Motor neuron (in vitro differentiated cells): Measurements from ENCODE around the gene NBR1. TPM values are rescaled to one million over a fixed set of nuclear protein-coding genes. Genes with fewer than 3 reads are reported as not detected.
"Not testable (repeated sequence)": the region's sequence is repeated elsewhere in the genome, so short reads cannot be mapped to it uniquely, and the experiment has no call there.

ENCODE experiments used
- ATAC-seq, 8 experiments: fragments of 200-7000 bp; cut with Tn5 transposase; replicated peaks in 6 of 8; 2 replicates each; pipeline ENCODE4 v1.8.0; 2021; ENCODE audit warnings: mild to moderate bottlenecking in 8 of 8, moderate library complexity in 8 of 8
- H3K27ac ChIP-seq, 2 donors: fragments of 250-450 bp; sonication (Bioruptor Pico); 2 replicates each; pipeline ENCODE4 v1.9.0; 2021; ENCODE audit warnings: antibody characterized with exemption in 2 of 2, mild to moderate bottlenecking in 2 of 2, moderate library complexity in 1 of 2
- H3K4me1 ChIP-seq, 2 donors: fragments of 250-450 bp; sonication (Bioruptor Pico); replicated peaks in 1 of 2; 2 replicates each; pipeline ENCODE4 v1.6.1; 2021; ENCODE audit warnings: antibody characterized with exemption in 2 of 2, mild to moderate bottlenecking in 2 of 2, moderate library complexity in 1 of 2
- H3K4me3 ChIP-seq, 5 donors: fragments of 250-450 bp; sonication (Bioruptor Pico); 2 replicates each; pipeline ENCODE4 v1.9.0; 2021; ENCODE audit warnings: antibody characterized with exemption in 5 of 5, mild to moderate bottlenecking in 5 of 5, moderate library complexity in 4 of 5
- WGBS, 10 experiments: fragments of 450-650 bp; shearing (Covaris generic); methylation state at CpG; one replicate each; pipeline ENCODE4 v1.0.0; 2022; 5-methylcytosine and 5-hydroxymethylcytosine counted together
- in situ Hi-C, 9 experiments: fragments of 400-800 bp; cut with MboI; loops; one replicate each; pipeline ENCODE4 v1.15.0; 2021; ENCODE audit warnings: low sequenced_read_pairs in 9 of 9, low pct_unique_long_range_greater_than_20kb in 2 of 9; ENCODE audit not compliant: unreplicated experiment in 9 of 9
- total RNA-seq, 8 experiments: library from RNA; unstranded; fragments of 300-600 nt; gene quantifications; 2 replicates each; pipeline versions ENCODE4 v1.2.3 to v1.2.4, GENCODE V29; 2022

The NBR1 gene
- total RNA-seq, 8 experiments from 2014 or later, result 49.7 to 135 (median 72.0) TPM

DNA sequence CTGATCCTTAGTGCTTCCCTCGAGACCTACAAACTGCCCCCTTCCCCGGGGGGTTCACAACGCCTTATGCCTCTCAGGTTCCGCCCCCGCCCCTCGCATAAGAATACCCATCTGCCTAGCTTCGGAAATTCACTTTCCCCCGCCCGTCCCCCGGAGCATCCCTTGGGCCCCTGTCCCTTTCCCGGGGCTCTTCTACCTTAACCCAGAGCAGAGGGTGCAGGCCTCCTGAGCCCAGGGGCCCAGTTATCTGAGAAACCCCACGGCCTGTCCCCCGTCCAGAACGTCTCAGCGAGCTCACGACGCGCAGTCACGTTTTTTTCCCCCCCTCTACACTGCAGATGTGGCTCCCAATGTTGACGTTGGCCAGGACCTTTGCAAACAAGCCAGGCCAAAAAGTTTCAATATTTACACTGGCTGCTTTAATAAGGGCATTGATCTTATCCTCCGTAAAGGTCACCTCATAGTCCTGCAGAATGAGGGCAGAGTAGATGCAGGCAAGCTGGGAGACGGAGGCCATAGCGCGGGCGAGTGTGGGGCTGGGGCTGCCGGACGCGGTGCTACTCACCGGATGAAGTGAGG lies 1.4 kb upstream of the NBR1 start:
- H3K4me3 ChIP-seq, result peak overlapping the region; percentile 64 to 75 (median 71)
- WGBS, 10 experiments, result 0 to 4% (median 0%) methylated on average over 1 to 11 of the region's 29 CpGs; no CpG with 5 or more reads in 4 of the 10 experiments
- in situ Hi-C loops, result no loop called here
- ATAC-seq, result peak; percentile 9 to 44 (median 34)
- peak overlapping the region; percentile 75 to 89 for H3K27ac ChIP-seq
- H3K4me1 ChIP-seq, result peaks cover 3 to 22% of the 10 kb centered on the region in 2 donors

DNA sequence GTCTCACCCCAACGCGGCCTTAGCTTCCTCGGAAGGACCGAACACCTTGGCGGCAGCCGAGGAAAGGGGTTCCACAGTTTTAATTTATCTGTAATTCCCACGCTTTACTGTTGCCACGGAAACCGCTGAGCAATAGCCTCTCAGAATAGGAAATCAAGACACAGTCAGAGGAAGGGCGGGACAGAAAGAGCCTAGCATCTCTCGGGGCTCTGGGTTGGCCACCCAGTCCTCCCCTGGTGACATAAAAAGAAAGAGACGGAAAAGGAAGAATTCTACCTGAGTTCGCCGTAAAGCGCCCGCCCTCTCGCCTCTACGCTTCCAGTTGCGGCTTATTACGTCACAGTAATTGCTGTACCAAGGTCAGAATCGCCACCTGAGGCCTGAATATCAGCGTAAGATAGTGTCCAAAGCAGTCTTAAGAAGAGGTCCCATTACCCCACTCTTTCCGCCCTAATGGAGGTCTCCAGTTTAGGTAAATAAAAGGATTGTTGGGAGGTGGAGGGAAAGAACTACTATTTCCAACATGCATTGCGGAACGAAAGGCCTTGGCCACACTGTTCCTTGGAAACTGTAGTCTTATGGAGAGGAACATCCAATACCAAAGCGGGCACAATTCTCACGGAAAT lies 761 bp upstream of the NBR1 start:
- in situ Hi-C loops, result no loop called here
- 0 to 4% (median 0%) methylated on average over 4 to 19 of the region's 27 CpGs; no CpG with 5 or more reads in 1 of the 10 experiments for WGBS, 10 experiments

DNA sequence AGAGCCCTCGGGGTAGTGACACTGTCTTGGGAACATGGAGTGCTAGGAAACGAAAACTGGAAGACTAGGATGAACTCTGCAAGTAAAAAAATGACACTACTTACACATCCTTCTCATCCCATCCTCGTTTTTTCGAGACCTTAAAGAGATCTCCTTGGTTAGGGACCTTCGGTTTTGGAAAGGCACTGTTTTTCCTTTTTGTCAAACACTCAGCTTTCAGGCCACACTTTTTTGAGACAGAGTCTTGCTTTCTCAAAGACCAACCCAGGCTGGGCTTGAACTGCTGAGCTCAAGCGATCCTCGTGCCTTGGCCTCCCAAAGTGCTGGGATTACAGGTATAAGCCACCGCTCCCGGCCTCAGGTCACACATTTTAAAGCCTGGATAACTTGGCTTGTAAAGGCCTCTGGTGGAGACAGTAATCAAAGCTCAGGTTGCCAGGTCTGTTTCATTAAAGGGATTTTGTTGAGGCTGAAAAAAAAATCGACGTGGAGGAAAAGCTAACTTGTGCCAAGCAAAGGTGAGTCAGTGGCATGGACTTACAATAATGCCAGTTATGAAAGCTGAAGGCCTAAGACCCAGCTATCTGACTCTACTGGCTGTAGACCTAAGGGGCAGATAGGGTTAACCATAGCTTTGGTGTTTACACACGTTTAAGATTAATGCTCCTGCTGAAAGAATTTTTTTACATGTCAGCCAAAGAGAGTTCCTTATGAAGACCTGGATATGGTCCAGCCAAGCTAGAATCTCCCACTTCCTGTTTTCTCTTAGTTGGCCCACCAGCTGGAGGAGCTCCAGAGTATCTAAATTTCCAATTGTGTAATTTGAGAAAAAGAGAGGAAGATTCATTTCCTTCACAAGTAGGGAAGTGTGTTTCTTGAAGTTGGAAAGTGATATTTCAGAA lies 823 bp downstream of the NBR1 start:
- in situ Hi-C loops, result no loop called here
- Histone ChIP-seq H3K4me3 (peak overlapping the region; percentile 64 to 75 (median 71)), H3K27ac (peak overlapping the region; percentile 89 to 93), H3K4me1 (peaks cover 3 to 22% of the 10 kb centered on the region in 2 donors)
- ATAC-seq, result no peak
- 0 to 56% (median 13%) methylated on average over 3 to 10 of the region's 12 CpGs; no CpG with 5 or more reads in 2 of the 10 experiments for WGBS, 10 experiments

More for the DNA sequence above, 761 bp upstream of the NBR1 start:
- Histone ChIP-seq H3K4me1 (peaks cover 3 to 22% of the 10 kb centered on the region in 2 donors), H3K4me3 (peak overlapping the region; percentile 64 to 75 (median 71)), H3K27ac (peak overlapping the region; percentile 89 to 93)
- ATAC-seq, result peak; percentile 72 to 84 (median 80)

DNA sequence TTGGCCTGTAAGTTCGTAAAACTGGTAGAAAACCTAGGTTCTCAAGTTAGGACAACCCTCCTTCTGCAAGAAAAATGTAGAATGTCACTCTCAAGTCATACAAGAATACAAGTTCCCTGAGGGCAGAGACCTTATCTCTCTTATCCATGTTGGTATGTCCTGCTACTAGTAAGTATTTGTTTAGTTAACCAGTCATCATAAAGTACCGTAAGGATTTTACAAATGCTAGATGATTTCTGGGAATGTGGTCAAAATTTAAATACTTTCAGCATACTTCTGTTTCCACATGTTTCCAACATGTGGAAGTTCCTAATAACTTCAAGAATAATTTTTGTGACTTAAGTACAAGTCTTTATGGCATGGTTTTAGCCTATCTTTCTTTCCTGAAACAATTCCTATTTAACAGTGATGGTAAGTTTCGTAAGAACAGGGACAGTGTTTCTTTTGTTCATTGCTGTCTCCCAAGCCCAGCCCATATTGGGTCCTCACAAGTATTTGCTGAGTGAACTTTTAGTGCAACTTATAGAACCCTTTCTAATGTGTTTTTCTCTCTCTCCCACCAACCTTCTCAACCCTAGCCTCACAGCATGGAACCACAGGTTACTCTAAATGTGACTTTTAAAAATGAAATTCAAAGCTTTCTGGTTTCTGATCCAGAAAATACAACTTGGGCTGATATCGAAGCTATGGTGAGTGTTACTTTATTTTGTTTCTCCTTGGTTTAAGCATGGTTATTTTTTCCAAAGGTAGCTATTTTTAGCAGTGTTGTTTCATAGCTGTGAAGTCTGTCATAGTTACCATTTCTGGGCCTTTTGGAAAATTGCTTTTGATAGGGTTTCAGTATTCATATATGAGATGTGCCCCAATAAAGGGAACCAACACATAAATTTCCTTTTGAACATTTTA lies 4.5 kb downstream of the NBR1 start:
- Histone ChIP-seq H3K4me1 (peaks cover 3 to 11% of the 10 kb centered on the region in 2 donors), H3K27ac (no peak overlapping the region), H3K4me3 (no peak overlapping the region)
- WGBS, 10 experiments, result 30 to 100% (median 79%) methylated on average over 2 to 4 of the region's 4 CpGs
- no peak for ATAC-seq
- in situ Hi-C loops, result no loop called here

DNA sequence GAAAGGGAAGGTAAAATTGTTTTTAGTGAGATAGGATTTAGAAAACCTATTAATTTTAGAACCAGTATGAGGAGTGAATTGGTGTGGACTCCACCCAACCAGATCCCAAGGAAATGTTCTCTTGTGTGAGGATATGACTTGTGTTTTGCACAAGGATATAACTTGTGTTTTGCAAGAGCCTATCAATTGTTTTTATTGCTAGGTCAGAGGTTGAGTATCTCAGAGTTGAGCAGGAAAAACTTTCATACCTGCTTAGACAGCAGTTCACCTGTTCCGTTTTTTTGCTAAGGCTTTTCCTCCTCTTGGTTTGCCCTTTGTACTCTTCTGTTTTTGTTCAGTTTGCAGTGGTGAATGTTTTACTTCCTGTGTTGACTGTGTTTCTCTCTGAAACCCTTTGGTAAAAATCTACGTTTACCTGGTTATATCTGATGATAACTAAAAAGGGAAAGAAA lies 5.1 kb downstream of the NBR1 start:
- Histone ChIP-seq H3K4me3 (no peak overlapping the region), H3K27ac (no peak overlapping the region), H3K4me1 (peaks cover 3 to 11% of the 10 kb centered on the region in 2 donors)
- in situ Hi-C loops, result no loop called here
- no peak for ATAC-seq
- WGBS, 10 experiments, result 82 to 100% (median 94%) methylated on average over 1 to 2 of the region's 2 CpGs; no CpG with 5 or more reads in 1 of the 10 experiments

DNA sequence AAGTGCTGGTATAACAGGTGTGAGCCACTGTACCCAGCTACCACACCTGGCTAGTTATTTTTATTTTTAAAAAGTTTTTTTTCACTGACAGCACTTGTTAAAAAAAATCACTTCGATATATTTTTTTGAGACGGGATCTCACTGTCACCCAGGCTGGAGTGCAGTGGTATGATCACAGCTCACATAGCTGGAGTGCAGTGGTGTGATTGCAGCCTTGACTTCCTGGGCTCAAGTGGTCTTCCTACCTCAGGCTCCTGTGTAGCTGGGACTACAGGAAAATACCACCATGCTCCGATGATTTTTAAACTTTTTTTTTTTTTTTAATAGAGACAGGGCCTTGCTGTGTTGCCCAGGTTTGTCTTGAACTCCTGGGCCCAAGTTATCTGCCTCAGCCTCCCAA lies 12.9 kb downstream of the NBR1 start:
- ATAC-seq, result no peak
- WGBS, 10 experiments, result 63 to 100% (median 91%) methylated on average over 1 to 3 of the region's 3 CpGs; no CpG with 5 or more reads in 2 of the 10 experiments
- Histone ChIP-seq H3K4me3 (no peak overlapping the region), H3K4me1 (no peaks in the 10 kb centered on the region), H3K27ac (no peak overlapping the region)
- in situ Hi-C loops, result no loop called here

DNA sequence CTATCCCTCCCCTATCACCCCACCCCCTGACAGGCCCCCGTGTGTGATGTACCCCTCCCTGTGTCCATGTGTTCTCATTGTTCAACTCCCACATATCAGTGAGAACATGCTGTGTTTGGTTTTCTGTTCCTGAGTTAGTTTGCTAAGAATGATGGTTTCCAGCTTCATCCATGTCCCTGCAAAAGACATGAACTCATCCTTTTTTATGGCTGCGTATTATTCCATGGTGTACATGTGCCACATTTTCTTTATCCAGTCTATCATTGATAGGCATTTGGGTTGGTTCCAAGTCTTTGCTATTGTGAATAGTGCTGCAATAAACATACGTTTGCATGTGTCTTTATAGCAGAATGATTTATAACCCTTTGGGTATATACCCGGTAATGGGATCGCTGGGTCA lies 15.6 kb downstream of the NBR1 start:
- ATAC-seq, H3K27ac ChIP-seq, in situ Hi-C loops, H3K4me3 ChIP-seq, H3K4me1 ChIP-seq: not testable (repeated sequence)
- 90 to 100% (median 93%) methylated on average over 2 to 4 of the region's 5 CpGs; no CpG with 5 or more reads in 3 of the 10 experiments for WGBS, 10 experiments

DNA sequence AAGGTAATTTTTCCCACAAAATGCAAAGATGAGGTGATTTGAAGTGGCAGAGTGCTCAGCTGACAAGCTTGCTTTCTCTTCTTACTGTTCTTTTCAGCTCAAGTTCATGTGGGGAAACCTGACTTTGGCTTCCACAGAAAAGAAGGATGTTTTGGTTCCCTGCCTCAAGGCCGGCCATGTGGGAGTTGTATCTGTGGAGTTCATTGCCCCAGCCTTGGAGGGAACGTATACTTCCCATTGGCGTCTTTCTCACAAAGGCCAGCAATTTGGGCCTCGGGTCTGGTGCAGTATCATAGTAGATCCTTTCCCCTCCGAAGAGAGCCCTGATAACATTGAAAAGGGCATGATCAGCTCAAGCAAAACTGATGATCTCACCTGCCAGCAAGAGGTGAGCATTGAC lies 22.2 kb downstream of the NBR1 start:
- no peak for ATAC-seq
- Histone ChIP-seq H3K27ac (no peak overlapping the region), H3K4me3 (no peak overlapping the region), H3K4me1 (no peaks in the 10 kb centered on the region)
- in situ Hi-C loops, result no loop called here
- 81 to 100% (median 86%) methylated on average over 2 to 4 of the region's 5 CpGs; no CpG with 5 or more reads in 4 of the 10 experiments for WGBS, 10 experiments

DNA sequence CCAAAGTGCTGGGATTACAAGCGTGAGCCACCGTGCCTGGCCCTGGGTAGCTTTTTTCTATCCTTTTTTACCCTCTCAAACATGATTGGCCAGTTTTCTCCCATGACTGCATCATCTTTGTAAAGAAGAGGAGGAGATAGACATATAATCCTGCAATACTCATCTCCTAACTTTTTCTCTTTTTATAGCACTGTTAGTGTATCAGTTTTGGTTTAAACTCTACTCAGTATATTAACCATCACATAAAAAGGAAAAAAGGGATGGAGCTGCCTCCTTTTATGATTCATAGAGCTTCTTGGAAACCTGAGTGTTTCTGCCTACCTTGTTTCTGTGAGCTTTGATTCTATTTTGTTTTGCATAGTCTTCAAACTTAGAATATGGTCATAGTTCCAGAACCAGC lies 28.6 kb downstream of the NBR1 start:
- Histone ChIP-seq H3K27ac (no peak overlapping the region), H3K4me1 (no peaks in the 10 kb centered on the region), H3K4me3 (no peak overlapping the region)
- 86 to 100% (median 100%) methylated on average over 2 of the region's 2 CpGs; no CpG with 5 or more reads in 7 of the 10 experiments for WGBS, 10 experiments
- no peak for ATAC-seq
- in situ Hi-C loops, result loop anchor here in 2 of 9 experiments (25.0 kb wide), 1 partner anchor 113 kb away; no protein-coding TSS in a partner anchor

DNA sequence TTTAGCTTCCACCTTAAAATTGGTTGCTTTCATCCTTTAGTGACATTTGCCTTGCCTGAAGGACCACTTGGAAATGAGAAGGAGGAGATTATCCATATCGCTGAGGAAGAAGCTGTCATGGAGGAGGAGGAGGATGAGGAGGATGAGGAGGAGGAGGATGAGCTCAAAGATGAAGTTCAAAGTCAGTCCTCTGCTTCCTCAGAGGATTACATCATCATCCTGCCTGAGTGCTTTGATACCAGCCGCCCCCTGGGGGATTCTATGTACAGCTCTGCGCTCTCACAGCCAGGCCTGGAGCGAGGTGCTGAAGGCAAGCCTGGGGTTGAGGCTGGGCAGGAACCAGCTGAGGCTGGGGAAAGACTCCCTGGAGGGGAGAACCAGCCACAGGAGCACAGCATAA lies 29.1 kb downstream of the NBR1 start:
- Histone ChIP-seq H3K27ac (no peak overlapping the region), H3K4me3 (no peak overlapping the region), H3K4me1 (no peaks in the 10 kb centered on the region)
- ATAC-seq, result peak in 3 of 8 experiments; percentile 18 to 26 (median 22)
- in situ Hi-C loops, result loop anchor here in 2 of 9 experiments (25.0 kb wide), 1 partner anchor 112 kb away; no protein-coding TSS in a partner anchor
- 86 to 100% (median 100%) methylated on average over 1 of the region's 4 CpGs; no CpG with 5 or more reads in 7 of the 10 experiments for WGBS, 10 experiments

DNA sequence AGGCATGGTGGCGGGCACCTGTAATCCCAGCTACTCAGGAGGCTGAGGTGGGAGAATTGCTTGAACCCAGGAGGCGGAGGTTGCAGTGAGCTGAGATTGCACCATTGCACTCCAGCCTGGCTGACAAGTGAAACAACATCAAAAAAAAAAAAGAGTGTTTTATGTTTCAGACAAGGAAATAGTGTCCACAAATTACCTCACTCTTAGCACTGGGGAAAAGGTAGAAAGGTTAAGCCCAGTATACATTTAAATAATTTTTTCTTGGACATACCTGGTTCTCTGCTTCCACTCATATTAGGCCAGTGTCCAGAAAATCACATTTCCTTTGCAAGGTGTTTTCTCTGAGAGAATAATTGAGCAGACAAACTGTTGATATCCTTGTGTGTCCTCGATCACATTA lies 32.0 kb downstream of the NBR1 start:
- H3K27ac ChIP-seq, ATAC-seq, H3K4me1 ChIP-seq, H3K4me3 ChIP-seq: not testable (repeated sequence)
- in situ Hi-C loops, result loop anchor here in 2 of 9 experiments (25.0 kb wide), 1 partner anchor 109 kb away; no protein-coding TSS in a partner anchor
- WGBS, 10 experiments, result 83 to 100% (median 92%) methylated on average over 1 to 2 of the region's 3 CpGs; no CpG with 5 or more reads in 4 of the 10 experiments

DNA sequence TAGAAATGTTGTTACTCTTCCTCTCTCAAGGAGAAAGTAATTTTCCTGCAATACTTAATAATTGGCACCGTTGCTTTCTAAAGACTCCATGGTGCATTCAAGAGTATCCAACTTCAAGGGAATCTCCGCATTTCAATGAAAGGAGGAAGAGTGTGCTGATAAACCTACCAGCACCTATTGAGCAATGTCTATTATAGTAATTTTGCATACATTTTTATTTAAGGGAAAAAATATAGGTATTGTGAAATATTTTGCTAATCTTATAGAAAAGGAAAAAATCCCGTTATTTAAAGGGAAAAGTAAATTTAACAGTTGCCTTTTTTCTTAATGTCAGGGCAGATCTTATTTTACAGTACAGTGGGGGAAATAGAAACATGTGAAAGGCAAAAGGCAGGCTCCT lies 39.6 kb downstream of the NBR1 start:
- in situ Hi-C loops, result loop anchor here in 2 of 9 experiments (25.0 kb wide), 1 partner anchor 102 kb away; no protein-coding TSS in a partner anchor
- Histone ChIP-seq H3K4me1 (no peaks in the 10 kb centered on the region), H3K4me3 (no peak overlapping the region), H3K27ac (no peak overlapping the region)
- WGBS, 10 experiments, result 39 to 98% (median 89%) methylated on average over 2 to 3 of the region's 3 CpGs
- no peak for ATAC-seq
